ENCODE data around the gene AK4.

DNA sequence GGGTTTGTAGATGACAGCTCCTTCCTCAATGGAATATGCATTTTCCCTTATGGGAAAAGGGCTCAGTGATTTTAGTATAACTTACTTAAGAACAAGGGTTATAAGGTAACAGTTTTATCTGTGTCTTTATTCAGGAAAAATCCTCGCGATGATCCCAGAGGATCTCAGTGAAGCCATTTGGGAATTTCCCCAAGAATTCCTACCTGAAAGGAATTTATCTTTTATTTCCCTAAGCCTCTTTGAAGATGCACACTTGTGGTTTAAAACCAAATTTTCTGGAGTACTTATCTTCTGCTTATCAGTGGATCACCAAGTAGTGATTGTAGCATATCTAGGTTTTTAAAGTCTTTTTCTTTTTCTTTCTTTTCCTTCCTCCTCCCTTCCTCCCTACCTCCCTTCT, 58.8 kb downstream of the AK4 start:
- TF ChIP-seq, protein P1, sequence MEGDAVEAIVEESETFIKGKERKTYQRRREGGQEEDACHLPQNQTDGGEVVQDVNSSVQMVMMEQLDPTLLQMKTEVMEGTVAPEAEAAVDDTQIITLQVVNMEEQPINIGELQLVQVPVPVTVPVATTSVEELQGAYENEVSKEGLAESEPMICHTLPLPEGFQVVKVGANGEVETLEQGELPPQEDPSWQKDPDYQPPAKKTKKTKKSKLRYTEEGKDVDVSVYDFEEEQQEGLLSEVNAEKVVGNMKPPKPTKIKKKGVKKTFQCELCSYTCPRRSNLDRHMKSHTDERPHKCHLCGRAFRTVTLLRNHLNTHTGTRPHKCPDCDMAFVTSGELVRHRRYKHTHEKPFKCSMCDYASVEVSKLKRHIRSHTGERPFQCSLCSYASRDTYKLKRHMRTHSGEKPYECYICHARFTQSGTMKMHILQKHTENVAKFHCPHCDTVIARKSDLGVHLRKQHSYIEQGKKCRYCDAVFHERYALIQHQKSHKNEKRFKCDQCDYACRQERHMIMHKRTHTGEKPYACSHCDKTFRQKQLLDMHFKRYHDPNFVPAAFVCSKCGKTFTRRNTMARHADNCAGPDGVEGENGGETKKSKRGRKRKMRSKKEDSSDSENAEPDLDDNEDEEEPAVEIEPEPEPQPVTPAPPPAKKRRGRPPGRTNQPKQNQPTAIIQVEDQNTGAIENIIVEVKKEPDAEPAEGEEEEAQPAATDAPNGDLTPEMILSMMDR (IDR thresholded peaks at IDR 0.05) = no peak
- no peak for TF ChIP-seq POLR2A (IDR thresholded peaks at IDR 0.05)
- TF ChIP-seq POLR2AphosphoS5 (IDR thresholded peaks at IDR 0.05) = no peak
- no peak for TF ChIP-seq EP300 (IDR thresholded peaks at IDR 0.05)

Data from gastroesophageal sphincter (tissue), 3 donors.